Measurements from ENCODE around the gene COL16A1. TPM values are rescaled to one million over a fixed set of nuclear protein-coding genes. Genes with fewer than 3 reads are reported as not detected.
A peak's percentile ranks its signal among the peaks of the same experiment; 100 is the strongest.
"Not testable (repeated sequence)": the region's sequence is repeated elsewhere in the genome, so short reads cannot be mapped to it uniquely, and the experiment has no call there.

Gene COL16A1
- total RNA-seq, 2 experiments from 2014 or later, result 0.14 TPM; not detected in 1

DNA sequence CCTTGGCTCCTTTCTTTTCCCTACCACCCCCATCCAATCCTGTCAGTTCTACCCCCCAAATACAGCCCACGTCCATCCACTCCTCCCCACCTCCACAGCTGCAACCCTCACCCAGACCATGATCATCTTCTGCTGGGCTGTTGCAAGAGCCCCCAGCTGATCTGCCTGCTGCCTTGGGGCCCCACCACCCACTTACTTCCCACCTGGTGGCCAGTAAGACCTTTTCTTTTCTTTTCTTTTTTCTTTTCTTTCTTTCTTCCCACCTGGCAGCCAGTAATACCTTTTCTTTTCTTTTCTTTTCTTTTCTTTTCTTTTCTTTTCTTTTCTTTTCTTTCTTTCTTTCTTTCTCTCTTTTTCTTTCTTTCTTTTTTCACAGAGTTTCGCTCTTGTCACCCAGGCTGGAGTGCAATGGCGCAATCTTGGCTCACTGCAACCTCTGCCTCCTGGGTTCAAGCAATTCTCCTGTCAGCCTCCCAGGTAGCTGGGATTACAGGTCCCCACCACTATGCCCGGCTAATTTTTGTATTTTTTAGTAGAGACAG, 3.3 kb upstream of the COL16A1 start:
- Mint-ChIP-seq H3K4me1 (peaks cover 24% of the 10 kb centered on the region), H3K27me3 (peaks cover 57% of the 10 kb centered on the region)
- ATAC-seq (ENCODE audit: low read depth); H3K4me3 Mint-ChIP-seq; POLR2A ChIA-PET; H3K27ac Mint-ChIP-seq; H3K36me3 Mint-ChIP-seq; H3K9me3 Mint-ChIP-seq; DNase-seq: not testable (repeated sequence)

DNA sequence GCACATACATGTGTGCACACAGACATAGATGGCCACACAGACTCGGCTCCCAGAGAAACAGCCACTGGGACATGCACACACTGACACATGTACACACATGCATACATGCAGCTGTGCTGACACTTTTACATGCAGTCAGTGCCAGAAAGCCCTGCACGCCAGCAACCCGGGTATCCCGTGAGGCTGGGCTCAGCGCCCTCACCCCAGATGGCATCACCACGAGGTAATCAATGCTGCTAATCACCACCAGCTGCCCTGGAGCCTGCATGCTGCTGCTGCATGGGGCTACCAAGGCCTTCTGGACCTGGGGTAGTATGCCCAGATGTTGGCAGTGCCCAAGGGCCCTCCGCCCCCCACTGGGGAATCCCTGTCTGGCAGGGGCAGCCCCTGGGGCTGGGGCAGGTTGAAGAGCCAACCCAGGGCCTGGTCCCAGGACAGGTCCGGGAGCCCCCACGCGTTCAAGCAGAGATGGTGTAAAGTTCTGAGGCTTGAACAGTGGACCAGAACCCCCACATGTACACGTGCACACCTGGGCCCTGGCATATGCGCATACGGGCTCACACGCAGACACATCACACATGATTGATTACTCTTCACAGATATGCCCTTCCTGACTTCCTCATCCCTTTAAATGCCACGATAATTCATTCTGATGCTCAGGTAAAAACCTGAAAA, 2.7 kb upstream of the COL16A1 start:
- no peaks in the 10 kb centered on the region for H3K36me3 Mint-ChIP-seq
- peaks cover 24% of the 10 kb centered on the region for H3K4me1 Mint-ChIP-seq
- no peak for ATAC-seq (ENCODE audit: low read depth)
- no peak for DNase-seq
- H3K4me3 Mint-ChIP-seq, result no peak overlapping the region
- peaks cover 54% of the 10 kb centered on the region for H3K27me3 Mint-ChIP-seq
- H3K9me3 Mint-ChIP-seq, result no peaks in the 10 kb centered on the region
- H3K27ac Mint-ChIP-seq, result no peak overlapping the region
- POLR2A ChIA-PET, result no interaction called here

DNA sequence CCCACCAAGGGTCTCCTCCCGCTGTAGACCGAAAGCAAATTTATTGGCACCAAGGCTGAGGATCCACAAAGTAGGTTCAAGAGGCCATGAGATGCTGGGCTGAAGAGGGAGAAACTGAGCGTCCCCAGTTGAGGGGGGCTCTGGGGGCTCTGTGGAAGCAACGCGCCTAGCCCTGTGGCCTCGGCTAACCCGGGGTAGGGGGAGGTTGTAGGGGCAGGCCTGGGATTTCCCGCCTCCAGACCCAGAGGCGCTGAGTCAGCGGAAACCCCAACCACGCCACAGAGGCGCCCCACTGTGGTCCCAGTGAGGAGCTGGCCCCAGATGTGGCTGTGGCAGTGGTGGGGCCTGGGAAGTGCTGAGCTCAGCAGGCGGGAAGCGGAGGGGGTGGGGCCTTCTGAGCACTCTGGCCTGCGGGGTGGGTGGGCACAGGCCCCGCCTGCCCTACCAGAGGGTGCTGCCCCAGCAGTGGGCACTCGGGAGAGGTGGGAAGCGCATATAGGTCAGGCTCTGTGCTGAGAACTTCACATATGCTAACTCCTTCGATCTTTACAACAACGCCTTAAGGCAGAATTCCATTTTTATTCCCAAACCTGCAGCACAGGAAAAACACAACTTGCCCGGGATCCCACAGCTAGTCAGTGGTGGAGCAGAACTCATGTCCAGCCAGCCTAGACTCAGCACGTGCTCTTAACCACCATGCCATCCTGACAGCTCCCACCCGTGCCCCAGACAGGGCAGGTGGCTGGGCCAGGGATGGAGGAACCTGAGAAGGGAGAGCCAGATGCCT, 1.5 kb upstream of the COL16A1 start:
- peaks cover 54% of the 10 kb centered on the region for H3K27me3 Mint-ChIP-seq
- peaks cover 32% of the 10 kb centered on the region for H3K4me1 Mint-ChIP-seq
- DNase-seq (peak; percentile 82), ATAC-seq (ENCODE audit: low read depth) (peak; percentile 82)
- H3K27ac Mint-ChIP-seq, result no peak overlapping the region
- POLR2A ChIA-PET, result interaction anchor here (0.5 to 1.6 kb wide), 3 partner anchors 9 to 60 kb away, joined by 3 read pairs; no protein-coding TSS in a partner anchor
- H3K4me3 Mint-ChIP-seq, result peak overlapping the region; percentile 60
- no peaks in the 10 kb centered on the region for H3K36me3 Mint-ChIP-seq
- H3K9me3 Mint-ChIP-seq, result no peaks in the 10 kb centered on the region

DNA sequence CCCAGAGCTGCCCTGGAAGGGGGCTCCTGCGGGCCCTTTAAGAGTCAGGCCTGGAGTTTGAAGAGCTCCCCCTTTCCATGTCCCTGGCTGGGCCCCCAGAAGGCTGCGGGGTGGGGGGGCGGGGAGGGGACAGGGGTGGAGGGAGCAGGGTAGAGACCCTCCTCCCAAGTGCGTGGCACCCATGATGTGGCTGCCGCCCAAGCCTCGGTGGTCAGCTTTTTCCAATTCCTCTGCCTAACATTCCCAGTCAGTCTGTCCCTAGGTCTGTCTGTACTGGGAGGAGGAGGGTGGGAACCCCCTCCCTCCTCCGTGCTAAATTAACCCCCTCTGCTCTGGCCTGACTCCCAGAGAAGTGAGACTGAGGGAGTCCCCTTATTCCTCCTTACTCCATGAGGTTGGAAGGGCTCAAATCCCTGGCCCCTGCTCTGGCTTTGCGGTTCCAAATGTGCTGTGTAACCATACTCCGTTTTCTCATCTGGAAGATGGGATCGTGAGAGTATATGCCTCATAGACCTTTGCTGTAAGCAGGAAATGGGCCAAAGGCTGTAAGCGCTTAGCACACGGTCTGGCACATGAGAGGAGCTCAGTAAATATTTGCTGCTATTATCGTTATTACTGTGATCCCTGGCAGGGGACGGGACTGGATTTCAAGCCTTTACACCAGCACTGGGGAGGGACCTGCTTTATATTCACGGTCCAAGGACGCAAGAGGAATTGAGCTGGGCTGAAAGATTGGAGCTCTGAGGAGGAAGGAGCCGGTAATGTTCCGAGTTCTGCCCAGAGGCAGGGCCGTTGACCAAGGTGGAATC, 658 bp upstream of the COL16A1 start:
- Mint-ChIP-seq H3K36me3 (no peaks in the 10 kb centered on the region), H3K4me1 (peaks cover 35% of the 10 kb centered on the region), H3K27me3 (peaks cover 52% of the 10 kb centered on the region), H3K9me3 (no peaks in the 10 kb centered on the region), H3K4me3 (peak overlapping the region; percentile 60), H3K27ac (no peak overlapping the region)
- DNase-seq (no peak), ATAC-seq (ENCODE audit: low read depth) (peak; percentile 7)
- POLR2A ChIA-PET, result interaction anchor here (1.0 to 1.6 kb wide), 2 partner anchors 10 to 59 kb away, joined by 3 read pairs; no protein-coding TSS in a partner anchor

DNA sequence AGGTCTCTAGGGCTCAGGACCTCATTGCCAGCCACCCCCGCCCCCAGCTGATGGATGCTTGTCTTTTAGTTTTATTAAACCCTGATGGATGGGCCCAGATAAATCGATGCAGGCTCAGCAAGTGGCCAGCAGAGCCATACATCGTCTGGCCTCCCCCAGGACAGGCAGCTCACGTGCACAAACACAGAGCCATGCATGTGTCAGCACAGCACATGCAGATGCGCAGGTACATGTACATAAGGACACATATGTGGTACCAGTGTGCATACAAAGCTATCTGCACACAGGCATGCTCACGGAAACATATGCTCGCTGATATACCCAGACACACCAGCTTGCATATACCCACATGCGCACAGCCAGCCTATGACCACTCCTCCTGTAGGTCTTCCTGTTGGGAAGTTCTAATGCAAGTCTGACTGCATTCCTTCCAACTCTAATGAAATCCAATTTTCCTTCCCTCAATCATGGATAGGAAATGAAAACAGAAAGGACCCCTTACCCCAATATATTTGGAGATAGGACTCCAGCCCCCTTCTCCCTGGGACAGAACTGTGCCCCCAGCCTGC, 897 bp downstream of the COL16A1 start:
- Mint-ChIP-seq H3K4me1 (peaks cover 38% of the 10 kb centered on the region), H3K9me3 (no peaks in the 10 kb centered on the region), H3K27ac (no peak overlapping the region), H3K36me3 (no peaks in the 10 kb centered on the region), H3K4me3 (no peak overlapping the region), H3K27me3 (peaks cover 38% of the 10 kb centered on the region)
- POLR2A ChIA-PET, result no interaction called here
- no peak for ATAC-seq (ENCODE audit: low read depth)
- no peak for DNase-seq

DNA sequence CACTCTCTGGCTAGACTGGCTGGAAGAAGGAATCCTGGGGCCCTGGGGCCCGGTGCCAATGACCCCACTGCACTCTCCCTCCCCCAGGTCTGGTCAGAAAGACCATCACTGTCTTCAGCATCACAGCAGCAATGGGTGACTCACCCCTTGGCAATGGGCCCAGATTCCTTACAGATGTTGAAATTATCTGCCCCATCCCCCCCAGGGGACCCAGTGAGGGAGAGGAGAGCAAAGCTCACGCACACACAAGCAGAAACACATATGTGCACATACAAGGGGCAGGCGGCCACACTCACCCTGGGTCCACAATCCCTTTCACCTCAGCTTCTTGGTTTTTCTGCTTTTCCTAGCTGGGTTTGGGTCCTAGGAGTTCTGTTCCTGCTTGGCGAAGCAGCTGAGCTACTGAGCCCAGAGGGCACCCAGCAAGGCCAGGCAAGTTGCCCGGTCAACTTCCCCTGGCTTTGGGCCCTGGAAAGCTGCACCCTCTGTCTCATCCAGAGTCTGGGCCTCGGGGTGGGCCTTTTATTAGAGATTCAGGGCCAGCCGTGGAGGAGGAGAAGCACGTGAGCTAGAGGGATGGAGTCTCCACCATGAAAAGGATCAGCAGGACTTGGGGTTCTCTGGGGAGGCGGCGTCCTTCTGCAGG, 2.6 kb downstream of the COL16A1 start:
- DNase-seq (no peak), ATAC-seq (ENCODE audit: low read depth) (no peak)
- Mint-ChIP-seq H3K4me1 (peaks cover 34% of the 10 kb centered on the region), H3K4me3 (no peak overlapping the region), H3K9me3 (no peaks in the 10 kb centered on the region), H3K27me3 (peaks cover 28% of the 10 kb centered on the region), H3K27ac (no peak overlapping the region), H3K36me3 (no peaks in the 10 kb centered on the region)
- POLR2A ChIA-PET, result no interaction called here

DNA sequence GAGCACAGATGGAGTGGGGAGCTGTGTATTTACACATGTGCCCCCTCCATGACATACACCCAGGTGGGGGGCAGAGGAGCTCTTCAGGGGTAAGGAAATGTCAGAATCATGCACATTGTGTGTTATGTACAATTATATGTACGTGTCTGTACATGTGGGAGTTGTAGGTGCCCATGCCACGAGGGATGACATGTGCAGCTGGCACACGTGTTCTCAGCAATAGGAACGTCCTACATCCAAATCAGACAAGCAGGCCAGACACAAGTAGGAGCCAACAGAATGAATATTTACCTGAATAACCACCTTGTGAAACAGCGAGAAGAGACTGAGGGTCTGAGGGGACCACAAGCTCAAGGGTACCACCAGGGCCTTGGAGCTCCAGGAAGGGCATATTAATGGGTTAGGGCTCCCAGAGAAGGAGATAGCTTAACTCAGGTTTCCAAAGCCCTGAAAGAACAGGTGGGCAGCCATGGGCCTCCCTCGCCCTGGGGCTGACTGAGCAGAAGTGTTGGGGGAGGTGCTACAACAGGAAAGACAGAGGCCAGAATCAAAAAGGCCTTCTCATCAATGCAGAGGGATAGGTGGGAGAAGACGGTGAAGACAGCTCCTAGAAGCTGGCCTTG, 3.2 kb downstream of the COL16A1 start:
- peaks cover 29% of the 10 kb centered on the region for H3K4me1 Mint-ChIP-seq
- no peak overlapping the region for H3K4me3 Mint-ChIP-seq
- POLR2A ChIA-PET, result interaction anchor here (0.6 kb wide), 1 partner anchor 739 kb away, joined by 3 read pairs; no protein-coding TSS in a partner anchor
- no peaks in the 10 kb centered on the region for H3K36me3 Mint-ChIP-seq
- no peaks in the 10 kb centered on the region for H3K9me3 Mint-ChIP-seq
- H3K27ac Mint-ChIP-seq, result no peak overlapping the region
- ATAC-seq (ENCODE audit: low read depth) (no peak), DNase-seq (no peak)
- H3K27me3 Mint-ChIP-seq, result peaks cover 23% of the 10 kb centered on the region

DNA sequence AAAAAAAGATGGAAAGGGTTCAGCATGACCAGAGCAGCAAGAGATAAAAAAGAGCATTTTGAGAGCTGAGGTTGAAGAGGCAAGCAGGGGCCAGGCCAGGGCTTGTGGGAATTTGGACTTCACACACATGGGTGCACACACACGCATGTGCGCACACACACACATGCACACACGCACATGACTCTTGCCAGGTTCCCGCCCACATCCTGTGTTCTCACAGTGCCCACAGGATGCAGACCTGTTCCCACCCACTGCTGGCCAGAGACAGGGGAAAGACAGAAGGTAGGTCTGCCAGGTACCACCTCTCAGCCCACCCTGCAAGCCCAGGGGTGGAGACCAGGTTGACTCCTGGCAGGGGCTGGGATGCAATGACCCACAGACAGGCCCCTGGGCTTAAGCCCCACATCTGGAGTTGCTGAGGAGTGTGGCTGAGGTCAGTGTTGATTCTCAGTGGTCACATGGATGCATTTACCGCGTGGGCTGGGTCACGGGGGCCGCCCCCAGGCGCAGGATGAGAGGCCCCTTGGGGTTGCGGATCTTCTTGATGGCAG, 4.4 kb downstream of the COL16A1 start:
- peak; percentile 41 for DNase-seq
- peak; percentile 59 for ATAC-seq (ENCODE audit: low read depth)
- Mint-ChIP-seq H3K4me1 (peaks cover 18% of the 10 kb centered on the region), H3K27ac (no peak overlapping the region), H3K36me3 (no peaks in the 10 kb centered on the region), H3K9me3 (no peaks in the 10 kb centered on the region), H3K27me3 (peaks cover 16% of the 10 kb centered on the region), H3K4me3 (no peak overlapping the region)
- POLR2A ChIA-PET, result no interaction called here

DNA sequence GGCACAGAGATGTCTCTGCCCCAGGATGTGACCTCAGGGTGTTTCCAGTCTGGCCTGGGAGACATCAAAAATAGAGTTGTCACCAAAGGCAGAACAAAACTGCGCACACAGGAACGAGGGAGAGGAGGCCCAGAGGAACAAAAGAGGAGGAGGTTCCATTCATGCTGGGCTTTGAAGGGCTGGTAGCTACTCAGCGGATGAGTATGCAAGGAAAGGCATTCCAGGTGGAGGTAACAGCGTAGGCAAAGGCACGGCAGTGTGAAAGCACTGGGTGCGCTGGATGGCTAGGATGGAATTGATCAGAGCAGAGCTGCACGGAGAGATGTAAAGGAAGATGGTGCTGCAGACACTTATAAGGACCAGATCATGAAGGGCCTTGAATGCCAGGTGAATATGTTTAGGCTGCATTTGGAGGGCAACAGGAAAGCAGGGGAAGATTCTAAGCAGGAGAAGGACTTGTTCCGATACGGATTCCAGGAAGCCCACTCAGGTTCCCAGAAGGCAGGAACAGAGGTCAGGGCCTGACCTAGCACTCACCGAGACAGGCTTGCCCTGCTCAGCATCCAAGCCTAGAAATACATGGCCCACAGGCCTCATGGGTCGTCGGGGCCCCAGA, 6.3 kb downstream of the COL16A1 start:
- no peak overlapping the region for H3K4me3 Mint-ChIP-seq
- POLR2A ChIA-PET, result no interaction called here
- peaks cover 6% of the 10 kb centered on the region for H3K27me3 Mint-ChIP-seq
- DNase-seq, result no peak
- H3K27ac Mint-ChIP-seq, result no peak overlapping the region
- no peak for ATAC-seq (ENCODE audit: low read depth)
- H3K36me3 Mint-ChIP-seq, result no peaks in the 10 kb centered on the region
- no peaks in the 10 kb centered on the region for H3K9me3 Mint-ChIP-seq
- H3K4me1 Mint-ChIP-seq, result peaks cover 20% of the 10 kb centered on the region

DNA sequence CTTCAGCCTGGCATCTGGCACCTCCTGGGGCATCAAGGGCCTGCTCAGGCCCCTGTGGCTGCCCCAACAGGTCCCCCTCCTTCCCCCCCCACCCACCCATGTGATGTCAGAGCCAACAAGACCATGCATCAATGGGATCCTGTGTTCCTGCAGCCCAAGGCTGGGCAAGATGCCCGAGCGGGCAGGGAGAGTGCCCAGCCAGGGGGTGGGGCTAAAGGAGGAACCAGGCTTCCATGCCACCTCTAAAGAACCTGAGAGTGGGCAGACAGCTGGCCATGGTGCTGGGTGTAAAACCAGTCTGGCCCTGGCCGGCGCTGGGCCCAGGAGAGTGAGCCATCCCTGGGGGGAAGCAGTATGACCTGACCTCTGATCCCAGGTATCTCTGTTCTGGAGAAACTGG, 7.6 kb downstream of the COL16A1 start:
- no peak for DNase-seq
- ATAC-seq (ENCODE audit: low read depth), result no peak

DNA sequence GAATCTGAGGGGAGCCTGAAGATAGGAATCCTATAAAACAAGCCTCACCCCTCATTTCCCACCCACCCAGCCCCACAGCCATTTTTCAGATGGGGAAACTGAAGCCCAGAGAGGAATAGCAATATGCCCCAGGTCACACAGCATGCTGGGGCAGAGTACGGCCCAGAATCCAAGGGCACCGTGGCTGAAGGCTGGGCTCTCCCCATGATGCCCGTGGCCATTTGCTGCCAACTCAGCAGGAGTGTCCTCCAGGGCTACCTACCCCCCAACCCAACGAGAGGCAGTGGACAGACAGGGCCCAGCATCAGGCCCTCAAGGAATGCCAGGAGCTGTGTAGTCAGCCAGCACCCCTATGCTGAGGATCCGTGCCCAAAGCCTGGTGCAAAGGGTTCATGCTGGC, 8.5 kb downstream of the COL16A1 start:
- POLR2A ChIA-PET, result no interaction called here
- no peaks in the 10 kb centered on the region for H3K36me3 Mint-ChIP-seq

More for the DNA sequence above, 7.6 kb downstream of the COL16A1 start:
- Mint-ChIP-seq H3K27ac (no peak overlapping the region), H3K9me3 (no peaks in the 10 kb centered on the region), H3K4me3 (no peak overlapping the region), H3K36me3 (no peaks in the 10 kb centered on the region), H3K27me3 (peaks cover 4% of the 10 kb centered on the region), H3K4me1 (peaks cover 20% of the 10 kb centered on the region)
- POLR2A ChIA-PET, result no interaction called here

DNA sequence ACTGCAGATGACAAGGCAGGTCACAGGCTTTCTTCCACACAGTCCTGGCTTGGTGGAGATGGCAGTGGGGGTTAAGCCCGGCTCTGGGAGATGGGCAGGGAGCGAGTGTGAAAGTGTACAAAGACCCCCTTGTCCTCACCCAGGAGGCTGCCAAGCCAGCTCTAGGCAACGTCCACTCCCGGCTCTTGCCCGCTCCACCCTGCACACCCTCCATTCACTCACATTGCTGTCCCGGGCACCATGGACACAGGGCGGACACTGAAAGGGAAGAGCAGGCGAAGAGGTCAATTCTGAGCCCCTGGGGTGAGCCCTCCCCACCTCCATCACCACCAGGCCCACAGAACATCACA, 8.9 kb downstream of the COL16A1 start:
- no peaks in the 10 kb centered on the region for H3K9me3 Mint-ChIP-seq
- H3K4me1 Mint-ChIP-seq, result peaks cover 11% of the 10 kb centered on the region
- H3K27ac Mint-ChIP-seq, result no peak overlapping the region
- no peaks in the 10 kb centered on the region for H3K36me3 Mint-ChIP-seq
- POLR2A ChIA-PET, result no interaction called here
- ATAC-seq (ENCODE audit: low read depth), result no peak
- no peak for DNase-seq
- peaks cover 4% of the 10 kb centered on the region for H3K27me3 Mint-ChIP-seq
- no peak overlapping the region for H3K4me3 Mint-ChIP-seq

More for the DNA sequence above, 8.5 kb downstream of the COL16A1 start:
- H3K4me1 Mint-ChIP-seq, result peaks cover 13% of the 10 kb centered on the region
- H3K4me3 Mint-ChIP-seq, result no peak overlapping the region
- DNase-seq (no peak), ATAC-seq (ENCODE audit: low read depth) (no peak)
- peaks cover 4% of the 10 kb centered on the region for H3K27me3 Mint-ChIP-seq
- H3K9me3 Mint-ChIP-seq, result no peaks in the 10 kb centered on the region
- H3K27ac Mint-ChIP-seq, result no peak overlapping the region

Data from activated naive CD8-positive, alpha-beta T cell treated with anti-CD3 and anti-CD28 coated beads, Interleukin-2, amount 10 ng/mL, durations not matched to agents 7 days and 5 days (primary cell).